Activated naive CD8-positive, alpha-beta T cell treated with anti-CD3 and anti-CD28 coated beads, Interleukin-2, amount 10 ng/mL, durations not matched to agents 7 days and 5 days (primary cell): ENCODE results near the gene BIRC5. TPM values are rescaled to one million over a fixed set of nuclear protein-coding genes. Genes with fewer than 3 reads are reported as not detected.
A peak's percentile ranks its signal among the peaks of the same experiment; 100 is the strongest.

Experiments used
- ATAC-seq: fragments of 150-1000 bp; cut with Tn5 transposase; one replicate; pipeline ENCODE4 v1.10.0; 2021; ENCODE audit warnings: low read depth, moderate library complexity
- POLR2A ChIA-PET: fragments of 350-600 bp; sonication (Branson Sonifier 250); formaldehyde crosslinking; loops from one replicate; lab custom pipeline; 2021; ENCODE audit warnings: antibody characterized with exemption; lab: Charles Lee
- DNase-seq: peaks from one replicate; pipeline ENCODE4 v3.0.0; 2021
- H3K27ac Mint-ChIP-seq: one replicate; pipeline ENCODE4 v1.8.0; 2022; ENCODE audit warnings: mild to moderate bottlenecking, mixed read lengths
- H3K27me3 Mint-ChIP-seq: one replicate; pipeline ENCODE4 v1.8.0; 2022; ENCODE audit warnings: mild to moderate bottlenecking, moderate library complexity, mixed read lengths
- H3K36me3 Mint-ChIP-seq: one replicate; pipeline ENCODE4 v1.8.0; 2021; ENCODE audit warnings: mild to moderate bottlenecking, mixed read lengths
- H3K4me1 Mint-ChIP-seq: one replicate; pipeline ENCODE4 v1.8.0; 2021; ENCODE audit warnings: mixed read lengths
- H3K4me3 Mint-ChIP-seq: one replicate; pipeline ENCODE4 v1.8.0; 2022; ENCODE audit warnings: mild to moderate bottlenecking, moderate library complexity, mixed read lengths
- H3K9me3 Mint-ChIP-seq: one replicate; pipeline ENCODE4 v1.8.0; 2021; ENCODE audit warnings: mixed read lengths
- total RNA-seq, 2 experiments: library from RNA; stranded (reverse); gene quantifications; one replicate each; pipeline ENCODE4 v1.2.3, GENCODE V29; 2021

Gene BIRC5
- total RNA-seq, 2 experiments from 2014 or later: 54.9 to 65.2 TPM

DNA sequence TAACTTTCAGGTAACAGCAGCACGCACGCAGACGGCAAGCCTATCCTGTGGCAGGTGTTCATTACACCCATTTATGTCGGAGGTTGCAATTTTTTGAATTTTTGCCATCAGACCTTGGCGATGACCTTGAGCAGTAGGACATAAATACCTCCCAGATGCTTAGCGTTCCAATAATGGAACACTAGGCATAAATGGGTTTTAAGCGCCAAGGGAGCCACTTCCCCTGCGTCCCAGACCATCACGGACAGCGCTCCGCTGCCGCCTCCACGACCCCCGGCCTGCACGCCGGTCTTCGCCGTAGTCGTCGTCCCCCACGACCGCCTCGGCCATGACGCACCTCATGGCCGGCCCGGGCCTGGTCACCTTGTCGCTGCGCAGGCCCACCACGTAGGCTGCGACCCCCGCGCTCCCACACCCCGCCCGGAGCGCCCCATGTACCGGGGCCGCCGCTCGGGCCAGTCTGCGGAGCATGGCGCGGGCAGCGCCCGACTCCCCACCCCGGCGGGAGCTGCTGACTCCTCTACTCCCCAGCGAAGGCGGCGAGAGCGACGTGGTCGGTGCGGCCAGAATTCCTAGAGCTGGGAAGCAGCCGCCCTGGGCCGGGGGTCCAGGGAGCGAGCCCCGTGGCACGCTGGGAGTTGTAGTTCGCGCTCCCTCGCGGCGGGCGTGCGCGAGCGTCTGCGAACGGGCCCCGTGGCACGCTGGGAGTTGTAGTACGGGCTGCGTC lies 40.1 kb downstream of the BIRC5 start:
- Mint-ChIP-seq H3K9me3 (no peaks in the 10 kb centered on the region), H3K4me3 (peak overlapping the region; percentile 70), H3K27ac (peak overlapping the region; percentile 60), H3K4me1 (peaks cover 35% of the 10 kb centered on the region), H3K36me3 (no peaks in the 10 kb centered on the region), H3K27me3 (peaks cover 7% of the 10 kb centered on the region)
- POLR2A ChIA-PET: interaction anchor here (1.3 kb wide), 1 partner anchor 296 kb away, joined by 3 read pairs; the partner anchor contains the start of gene TNRC6C
- ATAC-seq: peak; percentile 41
- peak; percentile 85 for DNase-seq

DNA sequence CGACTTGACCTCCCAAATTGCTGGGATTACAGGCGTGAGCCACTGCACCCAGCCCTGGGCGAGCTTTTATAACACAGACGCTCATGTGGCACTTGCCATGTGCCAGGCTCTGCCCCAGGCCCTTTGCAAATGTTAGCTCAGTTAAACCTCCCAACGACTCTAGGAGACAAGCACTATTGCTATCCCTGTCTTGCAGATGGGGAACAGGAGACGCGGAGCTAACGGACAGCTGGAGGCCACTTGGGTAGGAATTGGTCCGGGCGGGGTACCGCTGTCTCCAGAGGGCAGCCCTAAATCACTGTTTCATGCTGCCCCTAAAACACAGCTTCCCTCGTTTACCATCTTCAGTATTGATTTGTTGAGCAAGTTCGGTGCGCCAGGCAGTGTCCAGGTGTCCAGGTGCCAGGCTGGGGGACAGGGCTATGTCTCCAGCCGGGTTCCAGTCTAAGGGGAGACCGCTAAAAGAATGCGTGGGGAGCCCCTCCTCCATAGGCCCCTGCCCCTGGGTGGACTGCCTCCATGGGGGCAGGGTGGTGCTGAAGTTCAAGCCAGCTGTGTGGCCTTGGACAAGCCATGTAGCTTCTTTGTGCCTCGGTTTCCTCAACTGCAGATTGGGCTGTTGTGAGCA lies 41.1 kb downstream of the BIRC5 start:
- H3K27me3 Mint-ChIP-seq: peaks cover 4% of the 10 kb centered on the region
- no peaks in the 10 kb centered on the region for H3K36me3 Mint-ChIP-seq
- no peak overlapping the region for H3K27ac Mint-ChIP-seq
- DNase-seq (no peak), ATAC-seq (no peak)
- POLR2A ChIA-PET: interaction anchor here (1.3 kb wide), 1 partner anchor 297 kb away, joined by 3 read pairs; the partner anchor contains the start of gene TNRC6C
- H3K9me3 Mint-ChIP-seq: no peaks in the 10 kb centered on the region
- no peak overlapping the region for H3K4me3 Mint-ChIP-seq
- H3K4me1 Mint-ChIP-seq: peaks cover 37% of the 10 kb centered on the region

DNA sequence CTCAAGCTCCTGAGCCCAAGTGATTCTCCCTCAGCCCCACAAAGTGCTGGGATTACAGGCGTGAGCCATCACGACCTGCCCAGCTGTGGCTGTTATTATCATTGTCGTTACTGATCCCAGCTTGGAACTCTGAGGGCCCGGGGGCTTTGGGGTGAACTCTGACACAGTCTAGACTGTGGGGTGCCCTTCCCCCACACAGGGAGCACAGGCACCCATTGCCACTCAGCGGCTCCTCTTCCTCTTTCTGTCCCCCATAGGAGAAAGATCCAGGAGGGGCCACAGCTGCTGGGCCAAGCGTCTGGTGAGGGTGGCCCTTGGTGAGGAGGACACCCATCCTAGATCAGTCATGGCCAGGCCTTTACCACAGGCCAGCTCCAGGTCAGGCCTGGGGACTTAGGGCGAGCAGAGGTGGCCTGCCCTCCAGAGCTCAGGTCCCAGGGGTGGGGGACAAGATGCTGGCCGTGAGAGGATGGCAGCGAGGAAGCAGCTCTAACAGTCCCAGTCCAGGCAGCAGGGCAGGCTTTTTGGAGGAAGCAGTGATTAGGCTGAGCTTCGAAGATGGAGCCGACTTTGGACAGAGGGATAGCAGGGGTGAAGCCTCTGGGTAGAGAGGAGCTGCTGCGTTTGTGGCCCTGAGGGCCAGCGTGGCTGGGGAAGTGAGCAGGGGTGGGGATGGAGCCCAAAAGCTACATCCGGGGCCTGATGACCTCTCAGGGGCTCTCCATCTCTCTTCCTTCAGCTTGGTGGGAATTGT lies 42.1 kb downstream of the BIRC5 start:
- Mint-ChIP-seq H3K4me3 (no peak overlapping the region), H3K4me1 (peaks cover 33% of the 10 kb centered on the region), H3K9me3 (no peaks in the 10 kb centered on the region), H3K27ac (no peak overlapping the region), H3K36me3 (no peaks in the 10 kb centered on the region), H3K27me3 (peaks cover 1% of the 10 kb centered on the region)
- DNase-seq: no peak
- POLR2A ChIA-PET: interaction anchor here (1.1 to 1.2 kb wide), 2 partner anchors 30 to 126 kb away, joined by 3 read pairs; partner anchors contain the start of gene TMC8
- no peak for ATAC-seq

DNA sequence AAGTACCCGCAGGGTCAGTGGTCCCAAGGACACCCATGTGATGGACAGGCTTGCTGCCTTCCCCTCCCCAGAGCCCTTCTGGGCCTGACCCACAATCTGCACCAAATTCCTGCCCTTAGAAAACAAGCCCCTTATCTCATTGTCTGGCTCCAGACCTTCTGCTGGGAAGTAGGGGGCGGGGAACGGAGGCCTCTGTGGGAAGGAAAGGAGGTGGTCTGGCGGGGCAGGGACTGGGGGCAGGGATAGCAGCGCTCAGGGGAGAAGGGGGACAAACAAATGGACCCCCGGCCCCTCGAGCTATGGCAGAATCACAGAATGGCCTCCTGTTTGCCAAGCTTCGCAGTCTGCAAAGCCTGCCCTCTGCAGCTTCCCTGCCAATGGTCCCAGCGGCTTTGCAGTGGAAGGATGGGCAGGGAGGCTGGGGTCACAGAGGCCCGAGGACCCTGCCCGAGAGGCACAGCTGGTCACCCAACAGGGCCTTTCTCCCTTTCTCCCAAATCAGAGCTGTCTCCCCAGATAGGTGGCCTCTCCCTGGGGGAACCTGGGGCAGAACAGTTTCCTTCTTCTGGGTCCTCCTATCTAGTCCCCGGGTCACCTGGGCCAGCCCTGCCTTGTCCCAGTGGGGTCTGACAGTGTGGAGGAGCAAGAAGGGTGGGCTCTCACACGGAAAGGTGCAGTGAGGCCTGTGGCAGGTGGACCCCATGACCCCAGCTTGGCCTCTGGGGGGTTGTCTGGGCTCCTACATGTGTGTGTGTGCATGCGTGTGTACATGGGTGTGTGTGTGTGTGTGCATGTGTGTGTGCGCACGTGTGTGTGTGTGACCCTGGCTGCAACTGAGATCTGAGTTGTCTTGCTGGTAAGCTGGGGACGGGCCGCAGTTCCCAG lies 42.9 kb downstream of the BIRC5 start:
- no peak overlapping the region for H3K27ac Mint-ChIP-seq
- no peaks in the 10 kb centered on the region for H3K36me3 Mint-ChIP-seq
- no peaks in the 10 kb centered on the region for H3K9me3 Mint-ChIP-seq
- ATAC-seq: no peak
- POLR2A ChIA-PET: interaction anchor here (1.1 to 1.2 kb wide), 2 partner anchors 31 to 127 kb away, joined by 3 read pairs; partner anchors contain the start of gene TMC8
- H3K27me3 Mint-ChIP-seq: peaks cover 1% of the 10 kb centered on the region
- DNase-seq: no peak
- H3K4me1 Mint-ChIP-seq: peaks cover 26% of the 10 kb centered on the region
- H3K4me3 Mint-ChIP-seq: no peak overlapping the region

DNA sequence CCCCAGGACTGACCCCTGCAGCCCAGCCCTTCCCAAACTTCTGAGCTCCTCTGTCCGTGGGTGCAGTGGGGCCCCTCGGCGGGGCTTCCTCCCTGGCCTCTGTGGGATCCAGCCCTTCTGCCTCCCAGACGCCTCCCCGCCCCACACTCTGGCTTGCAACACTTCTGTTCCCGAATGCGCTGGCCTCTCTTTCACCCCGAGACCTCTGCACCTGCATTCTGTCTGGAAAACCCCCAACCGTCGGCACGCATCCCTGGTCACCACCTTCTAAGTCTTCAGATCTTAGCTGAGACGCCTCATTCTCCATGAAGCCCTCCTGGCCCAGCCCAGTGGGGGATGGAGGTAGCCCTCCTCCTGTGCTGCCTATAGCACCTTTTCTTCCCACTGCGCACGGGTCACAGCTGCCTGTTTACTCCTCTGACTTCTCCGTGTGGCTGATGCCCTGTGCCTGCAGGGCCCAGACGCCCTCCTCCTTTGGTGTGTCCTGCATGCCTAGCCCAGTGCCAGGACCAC lies 43.8 kb downstream of the BIRC5 start:
- Mint-ChIP-seq H3K4me3 (no peak overlapping the region), H3K9me3 (no peaks in the 10 kb centered on the region), H3K27me3 (peaks cover 1% of the 10 kb centered on the region), H3K27ac (peak overlapping the region; percentile 26), H3K36me3 (no peaks in the 10 kb centered on the region), H3K4me1 (peaks cover 19% of the 10 kb centered on the region)
- ATAC-seq: no peak
- POLR2A ChIA-PET: no interaction called here
- DNase-seq: no peak

DNA sequence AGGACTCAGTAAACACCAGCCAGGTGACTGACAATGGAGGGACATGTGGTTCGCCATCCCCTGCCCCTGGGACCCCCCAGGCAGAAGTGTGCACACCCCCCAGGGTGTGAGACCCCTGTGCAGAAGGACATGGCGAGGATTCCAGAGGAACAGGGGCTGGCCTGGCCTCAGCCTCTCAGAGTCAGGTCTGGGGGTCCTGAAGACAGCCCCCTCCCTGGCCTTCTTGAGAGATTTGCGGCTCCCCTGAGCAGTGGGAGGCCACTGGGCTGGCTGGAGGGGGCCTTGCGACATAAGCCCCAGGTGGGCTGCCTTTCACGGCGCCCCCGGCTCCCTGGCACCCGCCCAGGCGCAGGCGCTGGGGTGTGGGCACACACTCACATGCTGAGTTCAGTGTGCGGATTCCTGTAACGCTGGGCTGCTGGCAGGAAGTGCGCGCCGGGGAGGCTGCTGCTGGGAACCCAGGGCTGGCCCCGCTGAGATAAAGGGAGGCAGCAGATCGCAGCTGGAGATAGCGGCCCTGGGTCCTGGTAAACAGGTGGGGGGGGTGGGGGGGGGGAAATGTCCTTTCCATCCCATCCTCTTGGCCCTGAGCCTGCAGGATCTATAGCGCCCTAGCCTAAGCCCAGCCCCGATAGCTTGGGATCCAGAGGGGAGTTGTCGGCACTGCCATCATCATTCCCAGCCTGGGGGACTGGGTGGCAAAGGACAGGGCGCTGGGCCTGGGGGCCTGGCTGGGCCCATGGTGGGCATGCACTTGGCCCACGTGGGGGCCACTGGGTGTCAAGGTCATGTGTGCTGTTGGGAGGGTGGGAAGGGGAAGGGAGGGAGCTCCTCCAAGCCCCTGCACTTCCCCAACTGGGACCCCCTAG lies 44.5 kb downstream of the BIRC5 start:
- DNase-seq (peak; percentile 71), ATAC-seq (peak; percentile 73)
- Mint-ChIP-seq H3K9me3 (no peaks in the 10 kb centered on the region), H3K4me3 (peak overlapping the region; percentile 65), H3K36me3 (no peaks in the 10 kb centered on the region), H3K4me1 (peaks cover 14% of the 10 kb centered on the region), H3K27ac (peak overlapping the region; percentile 73), H3K27me3 (peaks cover 1% of the 10 kb centered on the region)
- POLR2A ChIA-PET: interaction anchor here (0.6 kb wide), 1 partner anchor 39 kb away, joined by 3 read pairs; no protein-coding TSS in a partner anchor

DNA sequence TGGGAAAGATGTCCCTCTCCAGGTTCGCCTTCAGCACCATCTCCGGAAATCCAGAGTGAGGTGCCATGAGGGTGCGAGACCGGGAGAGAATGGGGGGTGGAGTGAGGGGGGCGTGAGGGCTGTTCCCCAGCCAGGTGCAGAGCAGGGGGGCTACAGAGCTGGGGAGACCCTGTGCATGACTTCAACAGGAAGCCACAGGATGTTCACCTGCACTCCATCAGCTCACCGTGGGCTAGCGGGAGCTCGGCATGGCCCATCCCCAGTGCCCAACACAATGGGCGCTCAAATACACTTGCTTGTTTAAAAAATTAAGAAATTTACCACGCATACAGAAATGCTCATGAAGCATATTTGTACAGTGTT lies 45.1 kb downstream of the BIRC5 start:
- H3K4me1 Mint-ChIP-seq: peaks cover 12% of the 10 kb centered on the region
- no peak for DNase-seq
- no peak overlapping the region for H3K4me3 Mint-ChIP-seq
- no peaks in the 10 kb centered on the region for H3K36me3 Mint-ChIP-seq
- no peaks in the 10 kb centered on the region for H3K9me3 Mint-ChIP-seq
- POLR2A ChIA-PET: interaction anchor here (0.6 kb wide), 1 partner anchor 39 kb away, joined by 3 read pairs; no protein-coding TSS in a partner anchor
- ATAC-seq: no peak
- no peak overlapping the region for H3K27ac Mint-ChIP-seq
- peaks cover 1% of the 10 kb centered on the region for H3K27me3 Mint-ChIP-seq

DNA sequence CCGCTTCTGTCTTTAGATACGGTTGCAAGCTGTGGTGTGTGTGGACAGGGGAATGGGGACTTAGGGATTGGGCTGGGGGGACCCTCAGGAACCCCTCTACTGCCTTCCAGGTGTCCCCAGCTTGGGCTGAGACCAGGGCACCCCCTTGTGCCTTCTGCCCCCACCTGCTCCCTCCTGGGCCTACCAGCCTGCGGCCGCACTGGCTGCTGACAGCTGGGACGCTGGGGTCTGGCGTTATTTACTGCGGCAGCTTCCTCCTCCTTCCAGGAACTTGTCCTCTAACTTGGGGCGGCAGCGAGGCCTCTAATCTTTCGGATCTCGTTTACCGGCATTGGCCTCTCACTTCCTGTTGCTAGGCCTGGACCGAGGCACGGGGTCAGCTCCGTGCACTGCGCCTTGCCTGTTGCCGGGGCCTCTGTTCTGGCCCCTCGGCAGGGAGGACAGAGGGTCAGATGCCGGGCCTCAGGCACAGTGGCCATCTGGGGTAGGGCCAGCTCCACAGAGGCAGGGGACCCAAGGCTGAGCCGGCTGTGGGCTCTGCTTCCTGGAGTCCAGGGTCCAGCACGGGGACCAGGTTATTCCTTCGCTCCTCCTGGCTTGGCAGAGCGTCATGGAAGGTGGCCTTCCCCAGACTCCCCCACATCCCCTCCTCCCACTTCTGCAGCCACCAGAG lies 49.1 kb downstream of the BIRC5 start:
- POLR2A ChIA-PET: interaction anchor here (1.1 kb wide), 1 partner anchor 51 kb away, joined by 3 read pairs; no protein-coding TSS in a partner anchor
- Mint-ChIP-seq H3K27me3 (no peaks in the 10 kb centered on the region), H3K9me3 (no peaks in the 10 kb centered on the region), H3K36me3 (no peaks in the 10 kb centered on the region), H3K4me3 (no peak overlapping the region), H3K4me1 (peaks cover 4% of the 10 kb centered on the region), H3K27ac (peak overlapping the region; percentile 73)
- ATAC-seq (no peak), DNase-seq (peak; percentile 35)

DNA sequence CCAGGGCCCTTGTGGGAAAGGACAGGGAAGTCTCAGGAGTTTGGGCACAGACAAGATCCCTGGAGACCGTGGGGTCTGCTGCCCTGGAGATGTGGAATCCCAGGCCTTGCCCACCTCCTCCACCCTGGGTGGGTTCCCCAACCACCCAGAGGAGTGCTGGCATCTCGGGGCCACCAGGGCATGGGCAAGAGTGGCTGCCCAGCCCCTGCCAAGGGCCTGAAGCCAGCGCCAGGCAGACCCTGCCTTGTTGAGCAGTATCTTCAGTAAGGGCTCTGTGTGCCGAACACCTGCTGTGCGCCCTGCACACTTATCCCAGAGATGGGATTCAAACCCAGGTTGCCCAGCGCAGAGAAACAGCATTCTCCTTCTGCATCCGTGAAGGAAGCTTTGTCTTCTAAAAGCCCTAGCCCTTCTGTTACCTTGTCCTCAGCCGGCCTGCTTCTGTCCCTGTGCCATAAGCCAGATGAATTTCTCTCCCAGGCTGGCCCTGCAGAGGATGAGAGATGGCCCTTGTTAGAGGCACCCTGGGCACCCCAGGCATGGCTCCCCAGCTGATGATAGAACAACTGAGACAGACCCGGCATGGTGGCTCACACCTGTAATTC lies 49.8 kb downstream of the BIRC5 start:
- Mint-ChIP-seq H3K9me3 (no peaks in the 10 kb centered on the region), H3K27me3 (no peaks in the 10 kb centered on the region), H3K4me1 (peaks cover 3% of the 10 kb centered on the region), H3K27ac (no peak overlapping the region), H3K36me3 (no peaks in the 10 kb centered on the region), H3K4me3 (no peak overlapping the region)
- ATAC-seq (no peak), DNase-seq (no peak)
- POLR2A ChIA-PET: interaction anchor here (1.1 kb wide), 1 partner anchor 51 kb away, joined by 3 read pairs; no protein-coding TSS in a partner anchor

DNA sequence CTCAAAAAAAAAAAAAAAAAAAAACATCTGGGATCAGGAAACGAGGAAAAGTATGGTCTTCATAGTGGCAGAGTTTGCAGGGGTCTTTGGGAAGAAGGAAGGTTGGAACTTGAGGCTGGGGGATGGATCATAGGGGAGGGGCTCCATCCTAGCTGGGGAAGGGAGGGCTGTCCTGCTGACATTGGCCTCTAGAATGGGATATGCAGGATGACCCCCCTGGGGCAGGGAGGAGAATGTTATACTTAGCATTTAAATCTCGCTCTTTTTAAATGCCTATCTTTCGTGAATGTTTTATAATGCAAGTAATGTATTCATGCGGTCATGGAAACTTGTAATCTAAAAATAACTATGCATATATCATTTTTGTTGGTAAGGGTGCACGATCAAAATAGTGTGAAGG lies 50.5 kb downstream of the BIRC5 start:
- Mint-ChIP-seq H3K27me3 (no peaks in the 10 kb centered on the region), H3K4me1 (peaks cover 3% of the 10 kb centered on the region), H3K36me3 (no peaks in the 10 kb centered on the region), H3K27ac (no peak overlapping the region), H3K9me3 (no peaks in the 10 kb centered on the region), H3K4me3 (no peak overlapping the region)
- POLR2A ChIA-PET: no interaction called here
- no peak for ATAC-seq
- no peak for DNase-seq

DNA sequence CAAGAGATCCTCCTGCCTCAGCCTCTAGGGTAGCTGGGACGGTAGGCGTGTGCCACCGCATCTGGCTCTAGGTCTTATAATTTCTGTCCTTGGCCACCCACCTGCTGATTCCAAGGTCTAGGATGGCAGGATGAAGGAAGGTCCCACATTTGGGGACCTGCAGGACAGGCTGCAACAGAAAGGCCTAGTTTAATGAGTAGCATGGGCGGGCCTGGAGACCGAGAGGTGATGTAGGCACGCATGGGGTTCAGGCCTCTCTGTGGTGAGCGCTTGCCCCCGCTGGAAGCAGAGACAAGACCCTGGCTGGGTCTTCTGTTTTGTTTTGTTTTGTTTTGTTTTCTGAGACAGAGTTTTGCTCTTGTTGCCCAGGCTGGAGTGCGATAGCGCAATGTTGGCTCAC lies 51.1 kb downstream of the BIRC5 start:
- Mint-ChIP-seq H3K4me1 (peaks cover 2% of the 10 kb centered on the region), H3K4me3 (no peak overlapping the region), H3K9me3 (no peaks in the 10 kb centered on the region), H3K27me3 (no peaks in the 10 kb centered on the region), H3K36me3 (no peaks in the 10 kb centered on the region), H3K27ac (no peak overlapping the region)
- ATAC-seq (no peak), DNase-seq (no peak)
- POLR2A ChIA-PET: no interaction called here
